NCI-H2107 treated with DMSO at 0.1 percent for 48 hours (cell line): ENCODE results near the gene CRTC1.

ENCODE experiments used
- DNase-seq: peaks from one replicate; lab custom pipeline; 2025; ENCODE audit not compliant: unreplicated experiment; lab: John Stamatoyannopoulos, UW

Gene CRTC1

DNA sequence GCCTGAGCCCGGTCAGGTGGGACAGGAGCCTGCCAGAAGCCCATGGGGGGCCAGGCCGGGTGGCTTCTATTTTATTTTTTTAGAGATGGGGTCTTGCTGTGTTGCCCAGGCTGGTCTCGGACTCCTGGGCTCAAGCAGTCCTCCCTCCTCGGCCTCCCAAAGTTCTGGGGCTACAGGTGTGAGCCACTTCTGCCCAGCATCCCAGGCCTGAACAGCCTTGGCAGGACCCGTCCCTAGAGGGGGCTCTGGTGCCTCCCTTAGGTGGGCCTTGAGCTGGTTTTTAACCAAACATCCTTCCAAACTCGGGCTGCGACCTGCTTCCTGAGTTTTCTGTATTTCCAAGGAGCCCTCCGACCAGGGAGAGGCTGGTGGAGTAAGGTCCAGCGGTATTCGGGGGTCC lies 97.2 kb downstream of the CRTC1 start:
- no peak for DNase-seq

DNA sequence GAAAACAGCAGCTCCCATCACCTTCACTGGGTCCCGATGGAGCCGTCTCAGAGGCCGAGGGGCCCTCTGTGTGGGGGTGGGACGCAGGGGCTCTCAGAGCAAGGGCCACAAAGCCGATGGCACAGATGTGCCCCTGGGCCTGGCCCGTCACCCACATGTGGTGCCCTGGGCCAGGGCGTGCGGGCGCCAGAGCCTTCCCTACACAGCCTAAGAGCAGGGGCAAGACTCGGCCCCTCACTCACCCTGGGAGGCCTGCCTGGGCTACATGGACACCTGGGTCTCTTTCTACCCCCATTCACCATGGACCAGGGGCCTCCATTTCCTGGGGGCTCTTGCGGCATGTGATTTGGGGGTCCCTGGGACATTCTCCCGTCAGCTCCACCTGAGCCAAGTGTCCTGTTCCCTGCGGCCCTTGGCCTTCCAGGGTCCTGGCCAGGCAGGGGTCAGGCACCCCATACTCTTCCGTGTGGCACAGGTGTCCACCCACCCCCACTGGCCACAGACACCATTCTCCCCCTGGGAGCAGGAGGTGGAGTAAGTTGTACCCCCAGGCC lies 97.6 kb downstream of the CRTC1 start:
- no peak for DNase-seq

DNA sequence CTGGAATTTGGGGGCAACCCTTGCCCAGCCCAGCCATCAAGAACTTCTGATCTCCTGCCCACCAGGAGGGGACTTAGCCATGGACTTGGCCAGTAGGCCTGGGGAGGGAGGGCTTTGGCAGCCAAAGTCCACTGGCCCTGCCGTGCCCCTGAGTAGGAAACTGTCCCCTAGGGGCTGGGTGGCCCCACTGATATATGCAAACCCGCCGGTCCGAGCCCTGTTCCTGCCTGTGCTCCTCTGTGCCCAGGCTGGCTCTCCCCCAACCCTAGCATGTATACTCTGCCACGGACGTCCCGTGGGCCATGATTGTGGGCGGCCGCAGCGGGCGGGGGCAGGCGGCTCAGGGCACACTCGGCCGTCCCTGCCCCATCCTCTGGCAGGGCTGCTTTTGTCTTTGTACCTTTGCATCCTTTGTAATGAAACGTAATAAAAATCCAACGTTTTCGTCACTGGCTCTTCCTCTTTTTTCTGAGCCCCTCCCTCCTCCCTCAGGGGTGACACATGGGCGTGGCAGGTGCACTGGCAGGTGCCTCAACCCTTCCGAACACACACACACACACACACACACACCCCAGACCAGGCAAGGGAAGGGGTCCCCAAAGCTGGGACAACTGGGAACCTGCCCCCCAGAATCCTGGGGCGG lies 98.5 kb downstream of the CRTC1 start:
- no peak for DNase-seq

DNA sequence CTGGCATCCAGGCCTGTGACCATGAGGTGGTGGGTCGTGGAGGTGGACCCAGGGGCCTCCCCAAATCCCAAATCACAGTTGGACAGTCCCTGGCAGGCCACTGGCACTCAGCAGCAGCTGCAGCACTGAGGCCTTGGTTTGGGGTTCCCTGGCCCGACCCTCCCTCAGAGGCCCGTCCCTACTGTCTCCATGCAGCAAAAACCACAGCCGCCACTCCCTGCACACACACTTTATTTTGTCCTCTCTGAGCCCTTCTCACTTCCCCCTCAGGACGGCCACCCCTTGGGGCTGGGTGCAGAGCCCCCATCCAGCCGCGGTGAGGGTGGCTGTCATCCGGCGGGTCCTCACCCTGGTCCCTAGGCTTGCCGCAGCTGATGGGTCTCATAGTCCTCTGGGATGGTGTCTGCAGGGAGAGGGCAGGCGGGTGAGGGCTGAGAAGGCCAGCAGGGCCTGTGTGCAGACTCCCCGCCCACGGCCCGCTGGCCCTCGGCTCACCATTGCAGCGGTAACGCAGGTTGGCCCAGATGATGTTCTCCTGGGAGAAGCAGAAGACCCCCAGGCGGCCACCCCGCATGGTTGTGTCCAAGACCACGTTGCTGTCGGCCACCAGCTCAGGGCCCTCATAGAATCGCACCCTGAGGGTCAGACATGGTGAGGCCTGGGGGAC lies 99.2 kb downstream of the CRTC1 start:
- DNase-seq: no peak

DNA sequence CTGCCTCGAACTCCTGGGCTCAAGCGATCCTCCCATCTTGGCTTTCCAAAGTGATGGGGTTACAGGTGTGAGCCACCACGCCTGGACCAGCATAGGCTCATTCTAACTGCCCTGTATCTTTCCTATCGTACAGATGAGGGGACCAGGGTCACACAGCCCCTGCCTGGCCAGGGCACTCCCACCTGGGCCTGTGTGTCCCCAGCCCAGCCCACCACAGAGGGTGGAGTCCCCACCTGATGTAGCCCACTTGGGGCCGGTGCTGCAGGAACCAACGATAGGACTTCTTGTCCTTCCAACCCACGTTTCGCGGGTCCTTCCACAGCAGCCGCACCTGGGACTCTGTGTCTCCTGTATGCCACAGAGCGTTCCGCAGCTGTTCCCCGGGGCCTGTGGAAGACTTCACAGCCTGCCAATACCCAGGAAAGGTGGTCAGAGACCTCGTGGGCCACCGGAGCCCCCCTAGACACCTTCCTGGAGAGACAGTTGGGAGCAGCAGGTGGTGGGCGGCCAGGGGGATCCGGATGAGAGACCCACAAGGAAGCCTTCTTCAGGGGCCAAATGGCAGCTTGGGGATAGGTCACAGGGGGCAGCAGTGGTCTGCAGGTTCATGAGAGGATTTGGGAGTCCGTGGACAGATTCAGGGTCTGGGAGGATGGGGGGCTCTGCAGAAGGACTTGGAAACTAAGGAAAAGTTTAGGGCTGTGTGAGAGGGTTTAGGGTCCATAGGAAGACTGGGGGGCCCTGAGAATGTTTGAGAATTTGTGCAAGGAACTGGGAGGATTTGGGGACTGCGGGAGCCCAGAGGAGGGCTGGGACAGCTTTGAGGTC lies 100.7 kb downstream of the CRTC1 start:
- no peak for DNase-seq

DNA sequence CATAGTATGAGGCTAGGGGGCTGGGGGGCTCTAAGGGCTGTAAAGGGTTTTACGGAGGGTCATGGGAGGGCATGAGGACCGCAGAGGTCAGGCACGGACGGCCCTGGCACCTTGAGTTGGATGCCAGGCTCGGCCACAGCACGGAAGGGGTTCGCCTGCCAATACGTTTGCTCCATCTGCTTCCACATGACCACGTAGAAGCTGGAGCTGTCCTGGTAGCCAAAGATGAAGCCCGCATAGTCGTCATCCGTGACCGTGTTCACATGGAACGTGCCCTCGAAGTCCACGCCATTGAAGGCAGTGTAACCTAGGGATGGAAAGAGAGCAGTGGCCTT lies 101.3 kb downstream of the CRTC1 start:
- no peak for DNase-seq

DNA sequence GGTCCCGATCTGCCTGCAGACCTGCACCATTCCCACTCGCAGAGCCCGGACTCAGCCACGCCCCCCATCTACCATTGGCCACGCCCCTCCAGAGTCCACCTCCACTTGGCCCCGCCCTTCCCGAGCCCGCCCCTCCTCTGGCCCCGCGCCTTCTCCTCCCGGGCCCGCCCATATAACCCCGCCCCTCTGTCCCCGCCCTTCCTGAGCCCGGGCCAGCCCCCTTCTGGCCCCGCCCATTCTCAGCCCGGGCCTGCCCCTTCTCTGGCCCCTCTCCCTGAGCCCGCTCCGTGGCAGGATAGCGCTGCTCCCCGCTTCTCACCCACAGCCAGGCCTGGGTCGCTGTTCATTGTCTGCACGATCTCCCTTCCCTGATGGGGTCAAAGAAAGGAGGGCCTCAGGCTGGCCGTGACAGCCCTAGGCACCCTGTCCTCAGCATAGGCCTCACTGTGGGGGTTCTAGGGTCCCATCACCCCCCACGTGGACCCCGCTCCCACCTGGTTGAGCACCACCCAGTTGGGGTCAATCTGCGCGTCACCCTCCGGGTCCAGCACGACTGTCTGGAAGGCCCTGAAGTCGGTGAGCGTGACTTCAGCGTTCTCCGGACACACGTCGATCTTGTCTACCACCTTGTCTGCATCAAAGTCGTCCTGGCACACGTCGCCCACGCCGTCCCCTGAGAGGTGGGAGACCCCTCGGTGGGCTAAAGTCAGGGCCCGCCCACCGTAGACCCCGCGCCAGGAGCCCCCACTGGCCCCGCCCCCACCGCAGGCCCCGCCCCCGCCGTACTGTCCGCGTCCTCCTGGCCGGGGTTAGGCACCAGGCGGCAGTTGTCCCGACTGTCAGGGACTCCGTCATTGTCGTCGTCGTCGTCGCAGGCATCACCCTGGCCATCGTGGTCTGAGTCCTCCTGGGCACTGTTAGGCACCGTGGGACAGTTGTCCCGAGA lies 102.0 kb downstream of the CRTC1 start:
- DNase-seq: no peak

DNA sequence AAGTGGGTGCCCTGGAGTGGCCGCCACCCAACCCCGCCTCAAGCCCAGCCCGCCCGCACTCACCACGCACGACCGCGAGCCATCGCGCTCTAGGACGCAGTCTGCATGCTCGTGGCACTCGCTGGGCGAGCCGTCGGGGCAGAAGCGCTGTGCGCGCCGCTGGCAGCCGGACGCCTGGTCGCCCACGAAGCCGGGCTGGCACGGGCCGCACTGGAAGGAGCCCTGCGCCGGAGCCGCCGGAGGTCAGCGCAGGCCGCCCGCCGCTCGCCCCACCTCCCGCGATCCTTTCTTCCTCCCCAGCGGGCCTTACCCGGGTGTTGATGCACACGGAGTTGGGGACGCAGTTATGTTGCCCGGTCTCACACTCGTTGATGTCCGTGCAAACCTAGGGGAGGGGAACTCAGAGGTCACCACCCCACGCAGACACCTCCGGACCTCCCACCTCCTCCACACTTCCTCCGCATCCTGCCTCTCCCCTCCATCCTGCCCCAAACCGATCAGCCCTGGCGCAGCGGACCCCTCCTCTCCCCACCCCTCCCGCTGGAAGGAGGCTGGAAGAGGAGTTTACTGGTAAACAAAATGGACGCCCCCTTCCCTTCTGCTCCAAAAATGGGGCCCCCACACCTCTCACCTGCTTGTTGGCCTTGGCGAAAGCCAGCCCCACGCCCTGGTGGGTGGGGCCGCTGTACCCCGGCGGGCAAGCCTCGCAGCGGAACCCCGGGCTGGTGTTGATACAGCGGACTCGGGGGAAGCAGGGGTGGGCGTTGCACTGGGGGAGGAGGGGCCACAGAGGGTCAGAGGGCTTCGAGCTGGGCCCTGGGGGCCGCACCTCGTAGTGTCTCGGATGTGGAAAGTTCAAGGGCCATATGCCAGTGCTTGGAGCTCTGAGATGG lies 105.3 kb downstream of the CRTC1 start:
- no peak for DNase-seq

DNA sequence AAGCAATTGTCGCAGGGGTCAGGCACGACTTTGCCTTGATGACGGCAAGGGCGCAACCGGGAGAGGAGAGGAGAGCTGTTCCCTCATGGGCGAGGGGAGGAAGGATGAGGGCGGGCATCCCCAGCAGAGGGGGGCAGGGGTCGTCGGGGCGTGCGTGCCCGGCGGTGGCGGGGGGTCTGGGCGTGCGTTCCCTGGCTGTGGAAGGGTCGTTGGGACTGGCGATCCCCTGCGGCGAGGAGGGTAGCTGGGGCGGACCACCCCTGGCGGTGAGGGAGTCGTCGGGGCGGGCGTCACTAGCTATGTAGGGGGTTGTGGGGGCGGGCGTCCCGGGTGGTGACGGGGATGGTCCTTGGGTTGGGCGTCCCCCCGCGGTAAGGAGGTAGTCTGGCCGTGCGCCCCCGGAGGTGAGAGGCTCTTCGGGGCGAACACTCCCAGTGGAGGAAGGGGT lies 106.0 kb downstream of the CRTC1 start:
- no peak for DNase-seq

DNA sequence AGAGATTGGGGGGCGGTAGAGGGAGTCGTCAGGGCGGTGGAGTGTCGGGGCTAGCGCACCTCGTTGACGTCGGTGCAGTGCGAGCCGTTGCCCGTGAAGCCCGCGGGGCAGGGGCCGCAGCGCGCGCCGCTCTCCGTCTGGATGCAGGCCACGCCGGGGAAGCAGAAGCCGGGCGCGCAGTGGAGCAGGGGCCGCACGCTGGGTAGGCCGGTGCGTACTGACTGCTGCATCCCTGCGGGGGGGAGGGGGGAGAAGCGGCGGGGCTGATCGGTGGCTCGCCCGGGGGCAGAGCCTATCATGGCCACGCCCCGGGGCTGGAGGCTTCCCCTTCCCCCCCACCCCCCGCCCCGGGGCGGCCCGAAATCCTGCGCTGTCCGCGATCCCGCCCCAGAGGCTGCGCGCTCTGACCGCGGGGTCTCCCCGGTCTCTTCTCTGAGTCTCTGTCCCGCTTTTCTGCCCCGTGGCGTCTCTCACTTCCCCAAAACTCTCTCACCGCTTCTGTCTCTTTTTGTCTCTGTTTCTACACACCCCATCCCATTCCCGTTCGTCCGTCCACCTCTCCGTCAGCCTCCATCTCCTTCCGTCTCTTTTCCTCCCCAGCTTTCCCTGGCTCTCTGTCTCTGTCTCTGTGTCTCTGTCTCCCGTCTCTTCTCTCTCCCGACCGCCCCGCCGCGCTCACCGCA lies 106.5 kb downstream of the CRTC1 start:
- no peak for DNase-seq

DNA sequence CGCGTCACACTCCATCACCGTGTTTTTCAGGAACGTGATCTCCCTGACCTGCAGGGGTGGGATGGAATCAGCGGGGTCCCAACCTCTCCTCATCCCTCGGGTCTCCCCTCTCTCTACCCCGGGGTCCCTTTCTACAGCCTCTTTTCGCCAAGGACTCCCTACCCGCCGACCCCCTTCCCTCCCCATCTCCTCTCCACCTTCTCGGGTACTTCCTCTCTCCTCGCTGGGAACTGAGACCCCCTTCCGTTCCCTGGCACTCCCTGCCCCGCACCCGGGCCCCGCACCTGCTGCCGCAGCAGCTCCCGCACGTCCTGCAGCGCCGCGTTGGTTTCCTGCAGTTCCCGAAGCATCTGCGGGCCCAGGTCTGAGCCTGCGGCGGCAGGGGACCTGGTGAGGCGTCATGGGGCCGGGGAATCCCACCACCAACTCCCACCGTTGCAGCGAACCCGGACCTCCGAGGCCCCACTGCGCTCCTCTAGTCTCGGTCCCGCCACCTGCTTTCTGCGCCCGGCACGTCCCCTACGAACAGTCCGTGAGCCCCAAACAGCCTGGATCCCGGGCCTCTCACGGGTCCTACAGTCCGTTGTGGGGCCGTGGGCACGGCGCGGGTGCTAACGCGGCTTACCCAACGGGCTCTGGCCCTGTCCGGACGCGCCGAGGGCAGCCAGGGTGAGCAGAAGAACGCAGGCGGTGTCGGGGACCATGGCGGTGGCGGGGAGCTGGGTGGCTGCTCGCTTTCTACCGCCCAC lies 107.3 kb downstream of the CRTC1 start, which contains the start of gene COMP:
COMP (minus strand) TSS at position 740 of the 749 bp plus-strand sequence; CDS start at position 704, 36 bp downstream.
- DNase-seq: no peak

DNA sequence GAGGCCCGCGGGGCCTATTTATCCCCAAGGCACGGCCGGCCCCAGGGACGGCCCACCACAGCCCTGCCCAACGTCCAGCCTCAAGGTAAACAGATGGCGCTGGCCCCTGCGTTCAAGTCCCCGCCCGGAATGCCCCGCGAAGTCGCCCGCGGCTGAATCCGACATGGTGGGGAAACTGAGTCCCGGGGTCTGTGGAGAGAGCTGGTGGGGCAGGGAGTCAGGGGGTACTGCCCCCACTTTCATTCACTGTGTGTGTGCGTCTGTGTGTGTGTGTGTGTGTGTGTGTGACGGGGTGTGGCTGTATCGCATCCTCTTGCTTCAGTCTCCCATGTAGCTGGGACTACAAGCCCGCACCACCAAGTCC lies 107.8 kb downstream of the CRTC1 start:
- DNase-seq: no peak

DNA sequence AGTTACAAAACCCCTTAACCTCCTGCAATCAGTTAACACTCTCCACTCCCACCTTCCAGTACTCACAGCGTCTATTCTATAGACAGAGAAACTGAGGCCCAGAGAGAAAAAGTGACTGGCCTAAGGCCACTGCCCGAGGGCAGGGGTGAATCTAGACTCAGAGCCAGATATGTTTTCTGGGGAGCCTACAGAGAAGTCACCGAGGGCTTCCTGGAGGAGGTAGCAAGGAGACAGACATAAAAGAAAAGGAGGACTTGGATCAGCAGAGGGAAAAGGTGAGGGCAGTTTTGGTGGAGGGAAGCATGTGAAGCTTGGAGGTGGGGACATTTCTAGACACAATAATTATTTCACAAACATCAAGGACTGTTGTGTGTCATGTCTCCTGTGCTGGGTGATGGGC lies 109.2 kb downstream of the CRTC1 start:
- no peak for DNase-seq

DNA sequence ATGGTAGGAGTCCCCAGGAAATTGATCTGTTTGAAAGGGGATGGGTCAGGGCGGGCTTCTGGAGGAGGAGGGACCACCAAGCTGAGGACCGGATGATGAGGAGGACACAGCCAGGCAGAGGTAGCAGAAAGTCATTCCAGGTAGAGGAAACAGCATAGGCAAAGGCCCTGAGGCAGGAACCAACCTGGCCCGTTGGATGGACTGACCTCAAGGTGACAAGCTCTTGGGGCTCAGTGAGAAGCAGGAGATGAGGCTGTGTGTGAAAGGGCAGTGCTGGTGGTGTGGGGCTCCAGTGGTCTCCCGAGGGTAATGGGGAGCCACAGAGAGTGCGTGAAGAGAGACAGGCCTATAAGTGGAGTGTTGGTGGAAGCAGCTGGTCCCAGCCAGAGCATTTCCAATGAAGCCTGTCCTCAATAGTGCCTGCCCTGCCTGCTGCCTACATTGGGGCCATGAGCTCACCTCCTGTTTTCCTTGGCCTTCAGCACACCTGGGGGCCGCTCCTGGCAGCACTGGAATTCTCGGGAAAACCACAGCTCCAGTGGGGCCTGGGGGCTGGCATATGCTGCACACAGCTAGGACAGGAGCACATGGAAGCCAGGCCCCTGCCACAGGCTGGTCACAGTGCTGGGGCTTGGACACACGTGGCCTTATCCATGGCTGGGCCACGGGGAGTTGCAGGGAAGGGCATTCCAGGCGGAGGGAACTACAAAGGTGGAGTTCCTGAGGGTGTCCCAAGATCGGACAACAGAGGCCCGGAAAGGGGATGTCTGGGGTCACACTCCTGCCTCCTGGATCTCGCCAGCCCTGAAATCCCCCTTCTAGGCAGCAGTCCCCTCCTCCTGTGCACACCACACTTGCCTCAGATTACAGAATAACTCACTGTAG lies 109.9 kb downstream of the CRTC1 start:
- no peak for DNase-seq

DNA sequence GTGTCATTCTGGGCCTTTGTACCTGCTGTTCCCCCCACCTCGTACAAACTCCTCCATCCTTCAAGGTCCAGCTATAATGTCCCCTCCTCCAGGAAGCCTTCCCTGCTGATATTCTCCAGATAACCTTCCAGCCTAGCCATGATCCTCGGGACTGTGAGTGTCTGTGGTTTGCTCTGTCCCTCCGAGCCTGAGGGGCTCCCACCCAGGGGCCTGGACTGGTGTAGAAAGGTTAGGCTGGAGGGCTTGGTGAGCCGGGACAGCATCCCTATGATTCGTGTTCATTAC lies 110.5 kb downstream of the CRTC1 start:
- DNase-seq: no peak

DNA sequence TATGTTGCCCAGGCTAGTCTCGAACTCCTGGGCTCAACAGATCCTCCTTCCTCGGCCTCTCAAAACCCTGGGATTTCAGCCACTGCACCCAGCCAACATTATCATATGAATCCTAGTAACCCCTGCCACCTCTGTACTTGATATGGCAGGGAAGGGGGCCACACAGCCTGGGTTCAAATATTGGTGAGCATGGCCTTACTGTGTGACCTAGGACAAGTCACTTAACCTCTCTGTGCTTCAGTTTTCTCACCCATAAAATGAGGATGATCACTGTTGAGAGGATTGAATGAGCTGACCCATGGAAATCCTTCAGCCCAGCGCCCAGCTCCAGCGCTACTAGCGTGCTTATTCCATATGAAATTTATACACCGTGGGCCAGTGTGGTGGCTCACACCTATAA lies 111.2 kb downstream of the CRTC1 start:
- no peak for DNase-seq

DNA sequence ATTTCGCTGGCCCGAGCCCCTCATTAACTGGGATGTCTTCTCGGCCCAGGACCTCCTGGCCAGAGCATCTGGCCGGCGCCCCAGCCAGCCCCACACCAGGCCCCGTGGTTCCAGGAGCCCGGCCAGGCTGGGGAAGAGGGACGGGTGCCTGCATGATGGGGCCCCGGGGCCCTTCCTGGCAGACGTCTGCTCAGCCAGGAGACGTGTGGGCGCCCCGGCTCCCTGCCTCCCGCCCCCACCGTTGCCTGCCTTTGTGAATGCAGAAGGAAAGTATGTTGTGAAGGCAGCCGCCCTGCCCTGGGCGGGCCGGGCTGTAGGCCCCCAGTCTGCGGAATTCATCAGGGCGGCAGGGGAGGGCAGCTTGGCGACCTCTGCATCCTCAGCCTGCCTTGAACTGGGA lies 112.1 kb downstream of the CRTC1 start:
- DNase-seq: no peak

DNA sequence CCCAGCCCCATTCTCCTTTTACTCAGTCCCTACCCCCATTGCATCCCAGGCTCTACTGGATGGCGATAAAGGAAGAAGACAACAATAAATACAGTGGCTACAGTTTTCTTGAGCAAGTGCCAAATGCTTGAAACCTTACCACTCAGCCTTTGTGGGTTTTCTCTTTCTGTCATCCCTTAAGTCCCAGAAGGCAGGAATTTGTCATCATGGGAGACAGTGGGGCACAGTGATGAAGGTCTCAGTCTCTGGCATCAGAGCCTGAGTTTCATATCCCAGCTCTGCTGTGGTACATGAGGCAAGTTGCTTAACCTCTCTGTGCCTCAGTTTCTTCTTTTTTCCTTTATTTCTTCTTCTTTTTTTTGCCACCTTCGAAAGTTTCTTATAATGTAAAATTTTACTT lies 112.8 kb downstream of the CRTC1 start:
- no peak for DNase-seq
